Activated T-helper 1 cell treated with anti-CD3 and anti-CD28 coated beads, Interleukin-2, amount 50 U/mL, for 16 hours (primary cell): ENCODE results near the gene BLOC1S1.
"Not testable (repeated sequence)": the region's sequence is repeated elsewhere in the genome, so short reads cannot be mapped to it uniquely, and the experiment has no call there.

Experiments used
- DNase-seq, 2 donors: peaks; one replicate each; pipeline ENCODE4 v3.0.0-alpha.2; 2020; ENCODE audit warnings: low read depth in 1 of 2, low spot score in 1 of 2

BLOC1S1 gene

DNA sequence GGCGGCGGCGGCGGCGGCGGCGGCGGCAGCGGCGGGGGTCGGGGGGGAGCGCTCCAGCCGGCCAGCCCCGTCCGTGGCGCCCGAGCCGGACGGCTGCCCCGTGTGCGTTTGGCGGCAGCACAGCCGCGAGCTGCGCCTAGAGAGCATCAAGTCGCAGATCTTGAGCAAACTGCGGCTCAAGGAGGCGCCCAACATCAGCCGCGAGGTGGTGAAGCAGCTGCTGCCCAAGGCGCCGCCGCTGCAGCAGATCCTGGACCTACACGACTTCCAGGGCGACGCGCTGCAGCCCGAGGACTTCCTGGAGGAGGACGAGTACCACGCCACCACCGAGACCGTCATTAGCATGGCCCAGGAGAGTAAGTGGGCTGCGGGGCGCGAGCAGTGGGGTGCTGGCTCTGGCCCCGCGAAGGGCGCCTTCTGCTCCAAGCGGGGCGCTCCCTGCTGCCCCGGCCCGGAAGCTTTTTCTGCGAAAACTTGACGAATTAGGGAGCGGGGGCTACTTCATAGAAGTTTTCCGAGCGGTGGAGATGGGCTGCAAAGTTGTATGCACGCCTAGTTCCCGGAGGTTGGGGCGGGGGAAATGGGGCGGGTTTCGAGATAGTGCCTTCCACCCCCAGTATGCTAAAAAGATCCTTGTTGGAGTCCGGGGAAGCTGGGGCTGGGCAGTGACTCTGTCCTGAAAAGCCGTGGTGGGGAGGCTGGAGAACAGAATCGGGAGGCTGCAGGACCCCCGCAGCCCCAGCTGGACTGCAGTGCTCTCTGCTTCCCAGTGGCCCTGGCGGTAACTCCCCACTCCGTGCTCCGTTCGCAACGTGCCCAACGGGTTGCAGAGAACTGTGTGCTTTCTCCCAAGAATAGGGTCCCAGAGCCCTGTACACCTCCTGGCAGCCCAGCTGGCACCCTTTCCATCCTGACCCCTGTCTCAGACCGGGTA is 27.8 kb downstream of the BLOC1S1 start:
- DNase-seq: peak in 1 of 2 donors; percentile 26

DNA sequence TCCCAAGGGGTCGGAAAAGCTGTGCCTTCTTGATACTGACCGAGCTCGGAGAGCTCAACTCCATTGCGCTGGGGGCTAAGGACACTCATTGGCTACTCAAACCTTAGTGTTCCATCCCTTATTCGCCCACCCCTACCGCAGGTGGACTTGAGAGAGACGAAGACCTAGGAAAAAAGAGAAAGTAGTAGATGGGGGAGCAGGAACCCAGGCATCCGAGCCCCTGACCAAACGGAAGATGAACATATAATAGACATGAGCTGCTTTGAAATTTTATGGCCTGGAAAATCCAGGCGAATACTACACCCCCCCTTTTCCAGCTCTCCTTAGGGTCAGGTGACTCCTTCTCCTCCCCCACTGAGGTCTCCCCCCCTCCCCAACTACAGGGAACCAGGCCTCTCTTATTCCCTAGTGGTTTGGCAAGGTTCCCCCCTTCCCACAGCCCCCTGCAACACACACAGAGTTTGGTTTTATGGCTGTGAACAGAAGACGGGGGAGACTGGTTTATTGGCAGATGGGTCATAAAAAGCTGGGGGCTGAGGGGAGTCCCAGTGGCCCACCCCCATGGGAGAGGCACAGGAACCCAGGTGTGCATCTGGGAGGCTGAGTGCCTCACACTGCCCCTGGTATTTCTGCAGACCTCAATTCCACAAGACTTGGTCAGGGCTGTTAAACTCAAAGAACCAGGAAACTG is 28.6 kb downstream of the BLOC1S1 start:
- no peak for DNase-seq

DNA sequence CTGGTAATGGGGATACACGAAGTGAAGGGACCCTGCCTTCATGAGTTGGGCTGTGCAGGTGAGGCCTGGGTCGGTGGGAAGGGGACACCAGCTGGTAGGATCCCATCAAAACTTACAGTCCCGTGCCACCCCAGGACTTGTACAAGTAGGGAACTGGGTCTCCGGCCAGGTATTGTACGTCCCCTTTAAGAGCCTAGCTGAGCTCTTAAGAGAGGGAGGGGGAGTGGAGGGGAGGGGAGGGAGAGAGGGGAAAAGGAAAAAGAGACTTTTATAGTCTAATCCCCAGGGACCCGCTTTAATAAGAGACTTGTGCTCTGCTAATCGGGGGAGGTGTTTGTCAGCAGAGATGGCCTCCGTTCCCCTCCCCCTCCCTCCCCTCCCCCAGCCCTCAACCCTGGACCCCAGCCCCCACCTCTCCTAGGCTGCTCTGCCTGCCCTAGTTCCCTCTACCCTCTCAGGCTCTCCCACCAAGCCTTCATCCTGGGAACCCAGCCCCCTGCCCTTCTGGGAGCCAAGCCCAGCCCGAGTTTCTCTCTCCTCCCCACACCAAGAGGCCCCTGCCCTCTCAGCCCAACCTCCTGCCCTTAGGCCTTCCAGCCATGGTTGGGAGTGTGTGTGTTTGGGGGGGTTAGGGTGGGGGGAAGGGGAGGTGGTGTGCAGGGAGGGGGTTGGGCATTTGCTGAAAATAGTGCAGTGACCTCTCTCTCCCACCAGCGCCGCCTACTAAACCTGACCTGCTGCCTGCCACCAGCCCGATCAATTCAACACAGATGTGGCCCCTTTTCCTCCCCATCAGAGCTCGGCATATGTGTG is 29.7 kb downstream of the BLOC1S1 start:
- no peak for DNase-seq

DNA sequence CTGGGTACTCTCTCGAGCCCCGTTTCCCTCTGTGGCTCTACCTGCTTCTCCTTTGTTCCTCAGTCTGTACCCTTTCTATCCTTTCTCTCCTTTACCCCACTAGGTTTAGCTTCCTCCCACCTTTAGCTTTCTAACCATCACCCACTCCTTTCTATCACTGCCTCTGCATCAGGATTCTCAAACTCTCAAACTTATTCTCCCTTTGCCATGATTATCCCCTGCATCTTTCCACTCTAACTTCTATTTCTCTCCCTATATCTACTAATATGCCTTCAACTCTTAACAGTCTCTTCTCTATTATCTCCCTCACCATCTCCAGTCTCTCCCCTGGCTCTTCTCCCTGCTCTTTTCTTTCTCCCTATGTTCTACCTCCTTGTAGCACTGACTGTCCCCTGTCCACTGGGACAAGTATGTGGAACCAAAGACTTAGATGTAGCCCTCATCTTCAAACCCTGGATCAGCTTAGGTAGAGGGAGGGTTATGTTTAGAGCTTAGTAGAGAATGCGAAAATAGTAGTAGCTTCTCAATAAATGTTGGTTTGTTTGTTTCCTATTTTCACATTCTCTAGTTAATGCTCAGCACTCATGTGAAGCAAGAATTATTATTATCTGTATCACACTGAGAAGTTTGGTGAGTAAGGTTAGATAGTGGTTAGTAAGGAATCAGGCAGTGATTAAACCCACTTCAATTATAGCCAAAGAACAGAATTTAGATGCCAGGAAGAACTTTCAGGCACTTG is 30.5 kb downstream of the BLOC1S1 start:
- DNase-seq: no peak

DNA sequence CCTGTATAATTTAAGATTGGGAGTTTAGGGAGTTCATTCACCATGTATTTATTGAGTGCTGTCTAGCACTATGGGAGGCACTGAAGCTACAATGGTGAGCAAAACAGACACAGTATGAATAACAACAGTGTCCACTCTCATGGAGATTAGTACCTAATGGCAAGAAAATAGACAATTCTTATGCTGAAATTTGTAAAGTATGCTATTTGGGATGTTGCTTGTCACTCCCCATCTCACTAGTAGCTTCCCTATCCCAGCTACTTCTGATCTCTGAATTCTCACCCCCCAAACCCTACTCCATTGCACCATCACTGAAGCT is 31.0 kb downstream of the BLOC1S1 start:
- DNase-seq: no peak

DNA sequence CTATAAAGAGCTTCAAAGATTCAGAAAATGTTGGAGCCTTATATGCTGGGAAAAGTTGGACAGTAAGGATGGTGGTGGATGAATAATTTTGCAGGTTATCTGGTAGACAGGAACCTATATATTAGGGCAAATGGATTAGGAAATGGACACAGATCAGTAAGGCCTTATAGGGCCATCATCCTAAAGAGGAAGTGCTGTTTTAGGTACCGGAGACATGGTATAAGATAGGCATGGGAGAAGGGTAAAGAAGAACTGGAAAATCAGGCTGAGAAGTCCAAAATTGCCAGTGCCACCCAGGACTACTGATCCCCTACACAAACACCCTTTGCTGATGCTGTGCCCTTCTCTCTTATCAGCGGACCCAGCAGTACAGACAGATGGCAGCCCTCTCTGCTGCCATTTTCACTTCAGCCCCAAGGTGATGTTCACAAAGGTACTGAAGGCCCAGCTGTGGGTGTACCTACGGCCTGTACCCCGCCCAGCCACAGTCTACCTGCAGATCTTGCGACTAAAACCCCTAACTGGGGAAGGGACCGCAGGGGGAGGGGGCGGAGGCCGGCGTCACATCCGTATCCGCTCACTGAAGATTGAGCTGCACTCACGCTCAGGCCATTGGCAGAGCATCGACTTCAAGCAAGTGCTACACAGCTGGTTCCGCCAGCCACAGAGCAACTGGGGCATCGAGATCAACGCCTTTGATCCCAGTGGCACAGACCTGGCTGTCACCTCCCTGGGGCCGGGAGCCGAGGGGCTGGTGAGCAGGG is 32.6 kb downstream of the BLOC1S1 start:
- DNase-seq: no peak

GRCh38 chr12:55755246-55755645 is 39.4 kb downstream of the BLOC1S1 start:
- DNase-seq: no peak

DNA sequence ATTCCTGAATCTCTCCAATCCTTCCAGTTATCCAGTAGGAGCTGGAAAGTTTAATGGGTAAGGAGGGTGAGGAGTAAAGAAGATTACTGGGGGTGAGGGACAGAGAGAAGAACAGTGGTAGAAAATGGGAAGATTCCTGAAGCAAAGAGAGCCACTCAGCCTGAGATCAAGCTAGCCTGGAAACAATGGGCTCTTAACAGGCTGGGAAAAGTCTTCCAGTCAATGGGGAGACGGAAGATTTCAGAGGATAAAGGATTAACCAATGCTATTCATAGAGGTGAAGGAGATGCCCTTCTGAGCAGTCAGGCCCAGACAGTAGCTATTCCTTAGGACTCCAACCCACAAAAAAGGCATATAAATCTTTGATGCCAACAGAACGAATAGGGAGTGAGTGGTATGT is 41.9 kb downstream of the BLOC1S1 start:
- DNase-seq: no peak

GRCh38 chr12:55758575-55758974 is 42.7 kb downstream of the BLOC1S1 start:
- DNase-seq: not testable (repeated sequence)

- DNase-seq: no peak
Measured at GRCh38 chr12:55760663-55761062, 44.8 kb downstream of the BLOC1S1 start.

- DNase-seq: no peak
Measured at GRCh38 chr12:55762646-55763045, 46.8 kb downstream of the BLOC1S1 start.

GRCh38 chr12:55765736-55766290 is 50.0 kb downstream of the BLOC1S1 start:
- no peak for DNase-seq

GRCh38 chr12:55767156-55767555 is 51.3 kb downstream of the BLOC1S1 start:
- DNase-seq: no peak
